Thyroid gland (tissue), 4 donors: ENCODE data around the gene GPR15. TPM values are rescaled to one million over a fixed set of nuclear protein-coding genes. Genes with fewer than 3 reads are reported as not detected.

Experiments used
- DNase-seq, 2 donors: peaks; one replicate each; pipeline ENCODE4 v3.0.0-alpha.2; 2019
- H3K27ac ChIP-seq, 3 donors: fragments of 200-600 bp; sonication (generic); 1 replicate in 2 of 3; 2 replicates in 1 of 3; pipeline ENCODE4 v1.5.1; 2016 to 2019; ENCODE audit warnings: mild to moderate bottlenecking in 1 of 3, moderate library complexity in 1 of 3
- H3K27me3 ChIP-seq: fragments of 200-600 bp; sonication (generic); one replicate; pipeline ENCODE4 v1.5.1; 2019
- H3K36me3 ChIP-seq, 2 donors: fragments of 200-600 bp; sonication (generic); one replicate each; pipeline ENCODE4 v1.5.1; 2016 to 2019
- H3K4me1 ChIP-seq, 2 donors: fragments of 200-600 bp; sonication (generic); one replicate each; pipeline ENCODE4 v1.5.1; 2017 to 2019
- H3K4me3 ChIP-seq, 3 donors: fragments of 200-600 bp; sonication (generic); replicated peaks in 1 of 3; 1 replicate in 2 of 3; 2 replicates in 1 of 3; pipeline ENCODE4 v1.5.1; 2016; ENCODE audit warnings: mild to moderate bottlenecking in 1 of 3
- H3K9me3 ChIP-seq: fragments of 200-600 bp; sonication (generic); one replicate; pipeline ENCODE4 v1.5.1; 2017
- POLR2A ChIP-seq, 2 donors: fragments of 450-650 bp; IDR thresholded peaks; one replicate each; pipeline ENCODE4 v1.6.1; 2017; ENCODE audit warnings: antibody characterized with exemption in 2 of 2, mild to moderate bottlenecking in 2 of 2, moderate library complexity in 1 of 2
- WGBS, 2 donors: methylation state at CpG; one replicate each; pipeline ENCODE4 v1.1.5; 2017; 5-methylcytosine and 5-hydroxymethylcytosine counted together
- intact Hi-C: fragments of 100-400 bp; cut with DNase I; formaldehyde crosslinking; loops from one replicate; pipeline ENCODE4 v1.15.1; 2023
- total RNA-seq, 4 donors: library from RNA; depleted of rRNA; stranded (reverse); fragments of >200 nt; gene quantifications; one replicate each; pipeline ENCODE4 v1.2.3, GENCODE V29; 2016
- TF ChIP-seq, protein P1 (sequence below), 6 experiments: fragments of 200-600 bp in 3 of 6; fragments of 450-650 bp in 3 of 6; sonication (generic) in 3 of 6; IDR thresholded peaks; one replicate each; pipeline ENCODE4 v1.5.1; 2016 to 2019; ENCODE audit warnings: antibody characterized with exemption in 6 of 6, mild to moderate bottlenecking in 2 of 6, inconsistent platforms in 1 of 6, moderate library complexity in 1 of 6

The GPR15 gene
- total RNA-seq, 4 donors from 2014 or later: not detected

DNA sequence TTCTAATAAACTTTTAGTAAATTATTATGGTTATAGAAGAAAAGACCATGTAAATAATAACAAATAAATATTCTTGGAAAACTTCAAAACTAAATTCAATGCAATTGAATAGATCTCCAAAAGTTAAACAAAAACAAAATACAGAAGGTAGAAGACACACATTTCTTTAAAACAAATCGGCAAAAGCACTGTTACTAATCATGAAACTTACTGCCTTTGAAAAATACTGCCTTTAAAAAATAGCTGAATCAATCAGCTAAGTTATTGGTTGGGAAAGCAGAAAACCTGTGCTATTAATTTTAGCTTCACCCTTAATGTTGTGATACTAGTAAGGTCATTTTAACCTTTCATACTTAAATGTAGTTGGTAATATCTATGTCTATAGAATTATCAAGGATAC, 3.0 kb downstream of the GPR15 start:
- TF ChIP-seq POLR2A (IDR thresholded peaks at IDR 0.05): no peak
- TF ChIP-seq, protein P1, sequence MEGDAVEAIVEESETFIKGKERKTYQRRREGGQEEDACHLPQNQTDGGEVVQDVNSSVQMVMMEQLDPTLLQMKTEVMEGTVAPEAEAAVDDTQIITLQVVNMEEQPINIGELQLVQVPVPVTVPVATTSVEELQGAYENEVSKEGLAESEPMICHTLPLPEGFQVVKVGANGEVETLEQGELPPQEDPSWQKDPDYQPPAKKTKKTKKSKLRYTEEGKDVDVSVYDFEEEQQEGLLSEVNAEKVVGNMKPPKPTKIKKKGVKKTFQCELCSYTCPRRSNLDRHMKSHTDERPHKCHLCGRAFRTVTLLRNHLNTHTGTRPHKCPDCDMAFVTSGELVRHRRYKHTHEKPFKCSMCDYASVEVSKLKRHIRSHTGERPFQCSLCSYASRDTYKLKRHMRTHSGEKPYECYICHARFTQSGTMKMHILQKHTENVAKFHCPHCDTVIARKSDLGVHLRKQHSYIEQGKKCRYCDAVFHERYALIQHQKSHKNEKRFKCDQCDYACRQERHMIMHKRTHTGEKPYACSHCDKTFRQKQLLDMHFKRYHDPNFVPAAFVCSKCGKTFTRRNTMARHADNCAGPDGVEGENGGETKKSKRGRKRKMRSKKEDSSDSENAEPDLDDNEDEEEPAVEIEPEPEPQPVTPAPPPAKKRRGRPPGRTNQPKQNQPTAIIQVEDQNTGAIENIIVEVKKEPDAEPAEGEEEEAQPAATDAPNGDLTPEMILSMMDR (IDR thresholded peaks at IDR 0.05): no peak
- Histone ChIP-seq H3K4me1 (no peaks in the 10 kb centered on the region), H3K9me3 (no peaks in the 10 kb centered on the region), H3K4me3 (no peak overlapping the region), H3K36me3 (no peaks in the 10 kb centered on the region), H3K27me3 (no peaks in the 10 kb centered on the region), H3K27ac (no peak overlapping the region)
- DNase-seq: no peak
- 90 to 91% methylated on average over 1 of the region's 1 CpG for WGBS, 2 donors
- intact Hi-C loops: no loop called here

DNA sequence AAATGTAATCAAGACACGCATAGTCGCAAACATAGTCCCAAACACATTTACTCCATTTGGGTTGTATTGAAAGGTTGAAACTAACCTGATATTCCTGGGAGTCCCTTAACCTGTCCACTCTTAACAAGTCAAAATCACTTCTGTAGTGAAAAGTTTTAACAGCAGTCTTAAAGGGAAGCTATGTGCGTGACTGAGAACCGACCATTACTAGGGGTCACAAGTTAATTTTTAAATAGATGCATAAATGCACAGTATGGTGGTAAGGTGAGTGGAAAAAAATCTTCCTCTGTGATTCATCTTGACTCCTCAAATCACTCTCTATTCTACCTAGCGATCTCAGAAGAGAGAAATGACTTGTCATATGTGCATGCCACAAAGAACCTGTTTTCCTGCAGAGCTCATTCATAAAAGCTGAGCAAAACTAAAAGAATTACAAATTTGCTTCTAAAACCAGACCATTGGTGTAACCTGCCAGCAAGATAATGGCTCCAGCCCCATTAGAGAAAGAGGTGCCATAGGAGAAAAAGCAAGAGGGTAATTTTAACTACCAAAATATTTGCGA, 4.8 kb downstream of the GPR15 start:
- intact Hi-C loops: no loop called here
- no peak for DNase-seq
- Histone ChIP-seq H3K36me3 (no peaks in the 10 kb centered on the region), H3K27ac (no peak overlapping the region), H3K9me3 (no peaks in the 10 kb centered on the region), H3K4me1 (no peaks in the 10 kb centered on the region), H3K4me3 (no peak overlapping the region), H3K27me3 (no peaks in the 10 kb centered on the region)
- no peak for TF ChIP-seq POLR2A (IDR thresholded peaks at IDR 0.05)
- TF ChIP-seq, protein P1 (IDR thresholded peaks at IDR 0.05): no peak
- 77 to 81% methylated on average over 6 of the region's 6 CpGs for WGBS, 2 donors

DNA sequence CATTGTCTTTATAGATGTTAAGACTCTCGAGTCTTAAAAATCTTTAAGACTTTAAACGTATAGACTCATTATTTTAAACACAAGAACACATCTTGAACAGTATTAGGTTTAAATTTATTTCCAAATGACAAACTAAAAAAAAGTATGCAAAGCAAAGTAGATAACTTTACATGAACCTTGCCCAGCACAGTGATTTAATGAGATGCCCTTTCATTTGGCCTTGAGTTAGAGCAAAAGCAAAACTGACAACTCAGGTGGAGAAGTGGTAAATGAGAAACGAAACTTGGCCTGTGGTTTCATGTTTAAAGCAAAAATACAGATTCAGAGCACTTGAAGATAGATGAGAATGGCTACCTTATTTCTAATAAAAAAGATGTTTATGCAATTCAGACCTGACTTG, 8.6 kb downstream of the GPR15 start:
- intact Hi-C loops: no loop called here

DNA sequence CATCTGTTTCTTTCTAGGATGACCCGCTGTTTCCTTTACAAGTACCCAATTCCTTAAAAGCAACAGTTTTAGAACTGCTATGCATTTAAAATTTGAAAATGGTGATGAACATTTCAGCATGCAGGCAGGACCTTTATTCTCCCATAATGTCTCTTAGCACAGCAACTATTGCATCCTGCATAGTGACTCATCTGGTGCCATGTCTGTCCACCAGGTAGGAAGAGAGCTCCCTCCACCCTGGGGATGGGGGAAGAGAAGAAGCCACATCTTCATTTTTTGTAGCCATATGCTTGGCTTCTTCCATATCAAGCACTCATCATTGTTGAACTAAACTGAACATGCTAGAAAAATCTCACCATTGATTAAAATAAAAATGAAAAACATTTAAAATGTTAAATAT, 9.9 kb downstream of the GPR15 start:
- 91 to 97% methylated on average over 1 of the region's 1 CpG for WGBS, 2 donors
- no peaks in the 10 kb centered on the region for H3K27me3 ChIP-seq

More for the DNA sequence above, 8.6 kb downstream of the GPR15 start:
- no peak for DNase-seq
- Histone ChIP-seq H3K36me3 (no peaks in the 10 kb centered on the region), H3K4me3 (no peak overlapping the region), H3K9me3 (no peaks in the 10 kb centered on the region), H3K27me3 (no peaks in the 10 kb centered on the region), H3K27ac (no peak overlapping the region), H3K4me1 (no peaks in the 10 kb centered on the region)
- WGBS, 2 donors: 87 to 91% methylated on average over 3 of the region's 3 CpGs
- TF ChIP-seq POLR2A (IDR thresholded peaks at IDR 0.05): no peak
- TF ChIP-seq, protein P1 (IDR thresholded peaks at IDR 0.05): no peak

DNA sequence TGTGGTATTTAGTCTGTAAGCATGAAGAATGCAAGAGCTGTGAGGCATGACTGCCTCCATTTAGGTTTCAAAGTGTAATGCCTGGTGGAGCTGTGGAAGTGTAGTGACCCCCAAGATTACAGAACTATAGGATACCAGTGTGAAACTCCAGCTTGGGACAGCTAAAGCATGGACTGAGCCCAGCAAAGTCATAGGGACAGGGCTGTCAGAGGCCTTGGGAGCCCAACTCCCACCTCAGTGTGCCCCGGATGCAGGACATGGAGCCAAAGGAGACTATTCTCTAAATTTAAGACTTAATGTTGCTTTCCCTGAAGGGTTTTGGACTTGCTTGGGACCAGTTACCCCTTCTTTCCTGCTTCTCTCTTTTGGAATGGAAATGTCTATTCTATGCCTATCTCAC, 10.8 kb downstream of the GPR15 start:
- Histone ChIP-seq H3K4me1 (no peaks in the 10 kb centered on the region), H3K4me3 (no peak overlapping the region), H3K27me3 (no peaks in the 10 kb centered on the region), H3K36me3 (no peaks in the 10 kb centered on the region), H3K9me3 (no peaks in the 10 kb centered on the region), H3K27ac (no peak overlapping the region)
- intact Hi-C loops: no loop called here
- WGBS, 2 donors: 88 to 100% methylated on average over 1 of the region's 1 CpG
- TF ChIP-seq, protein P1 (IDR thresholded peaks at IDR 0.05): no peak
- no peak for TF ChIP-seq POLR2A (IDR thresholded peaks at IDR 0.05)
- no peak for DNase-seq

More for the DNA sequence above, 9.9 kb downstream of the GPR15 start:
- no peak for DNase-seq
- no peak overlapping the region for H3K4me3 ChIP-seq
- intact Hi-C loops: no loop called here
- no peak overlapping the region for H3K27ac ChIP-seq
- H3K36me3 ChIP-seq: no peaks in the 10 kb centered on the region
- H3K4me1 ChIP-seq: no peaks in the 10 kb centered on the region
- TF ChIP-seq, protein P1 (IDR thresholded peaks at IDR 0.05): no peak
- TF ChIP-seq POLR2A (IDR thresholded peaks at IDR 0.05): no peak
- H3K9me3 ChIP-seq: no peaks in the 10 kb centered on the region
